ENCODE results near the gene IQCH.

- TF ChIP-seq, protein P1, sequence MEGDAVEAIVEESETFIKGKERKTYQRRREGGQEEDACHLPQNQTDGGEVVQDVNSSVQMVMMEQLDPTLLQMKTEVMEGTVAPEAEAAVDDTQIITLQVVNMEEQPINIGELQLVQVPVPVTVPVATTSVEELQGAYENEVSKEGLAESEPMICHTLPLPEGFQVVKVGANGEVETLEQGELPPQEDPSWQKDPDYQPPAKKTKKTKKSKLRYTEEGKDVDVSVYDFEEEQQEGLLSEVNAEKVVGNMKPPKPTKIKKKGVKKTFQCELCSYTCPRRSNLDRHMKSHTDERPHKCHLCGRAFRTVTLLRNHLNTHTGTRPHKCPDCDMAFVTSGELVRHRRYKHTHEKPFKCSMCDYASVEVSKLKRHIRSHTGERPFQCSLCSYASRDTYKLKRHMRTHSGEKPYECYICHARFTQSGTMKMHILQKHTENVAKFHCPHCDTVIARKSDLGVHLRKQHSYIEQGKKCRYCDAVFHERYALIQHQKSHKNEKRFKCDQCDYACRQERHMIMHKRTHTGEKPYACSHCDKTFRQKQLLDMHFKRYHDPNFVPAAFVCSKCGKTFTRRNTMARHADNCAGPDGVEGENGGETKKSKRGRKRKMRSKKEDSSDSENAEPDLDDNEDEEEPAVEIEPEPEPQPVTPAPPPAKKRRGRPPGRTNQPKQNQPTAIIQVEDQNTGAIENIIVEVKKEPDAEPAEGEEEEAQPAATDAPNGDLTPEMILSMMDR (IDR thresholded peaks at IDR 0.05): no peak
- no peak for TF ChIP-seq EP300 (IDR thresholded peaks at IDR 0.05)
Measured at GRCh38 chr15:67349634-67350033, 95.0 kb downstream of the IQCH start.

All from sigmoid colon (tissue), 4 donors.